ENCODE results near the gene NPAS1.

Gene NPAS1

GRCh38 chr19:47089767-47090350 is 70.2 kb downstream of the NPAS1 start:
- no peak for DNase-seq

- no peak for DNase-seq
Observed at GRCh38 chr19:47093254-47093653, 73.6 kb downstream of the NPAS1 start.

GRCh38 chr19:47093841-47094240 is 74.2 kb downstream of the NPAS1 start:
- DNase-seq, result no peak

GRCh38 chr19:47094557-47095475 is 75.2 kb downstream of the NPAS1 start:
- no peak for DNase-seq
